Neural crest cell (in vitro differentiated cells): ENCODE measurements around the gene TMEM245. TPM values are rescaled to one million over a fixed set of nuclear protein-coding genes. Genes with fewer than 3 reads are reported as not detected.
A peak's percentile ranks its signal among the peaks of the same experiment; 100 is the strongest.

Experiments
- DNase-seq: peaks from one replicate; pipeline ENCODE4 v3.0.0; 2021; ENCODE audit warnings: low read depth, mixed read lengths, low spot score
- H3K27ac Mint-ChIP-seq: one replicate; pipeline ENCODE4 v1.8.0; 2021; ENCODE audit warnings: mild to moderate bottlenecking, mixed read lengths; ENCODE audit not compliant: unreplicated experiment
- H3K27me3 Mint-ChIP-seq: 2 replicates; pipeline ENCODE4 v1.8.0; 2021; ENCODE audit warnings: low read depth, mild to moderate bottlenecking, mixed read lengths
- H3K36me3 Mint-ChIP-seq: 2 replicates; pipeline ENCODE4 v1.8.0; 2021; ENCODE audit warnings: low read depth, mild to moderate bottlenecking, mixed read lengths
- H3K4me1 Mint-ChIP-seq: 2 replicates; pipeline ENCODE4 v1.8.0; 2021; ENCODE audit warnings: mixed read lengths
- H3K4me3 Mint-ChIP-seq: one replicate; pipeline ENCODE4 v1.8.0; 2021; ENCODE audit warnings: mild to moderate bottlenecking, mixed read lengths
- H3K9me3 Mint-ChIP-seq: 2 replicates; pipeline ENCODE4 v1.8.0; 2021; ENCODE audit warnings: mixed read lengths
- CTCF ChIP-seq: fragments of 200-600 bp; sonication (generic); conservative IDR thresholded peaks from 2 replicates; pipeline ENCODE4 v1.5.0; 2021; ENCODE audit warnings: antibody characterized with exemption, mild to moderate bottlenecking
- total RNA-seq: library from RNA; stranded (reverse); gene quantifications from 2 replicates; pipeline ENCODE4 v1.2.1, GENCODE V29; 2021

Gene TMEM245
- total RNA-seq, 1 donor from 2014 or later, result 38.7 TPM

- TF ChIP-seq CTCF, result no peak
- peaks cover 11% of the 10 kb centered on the region for H3K36me3 Mint-ChIP-seq
- H3K4me3 Mint-ChIP-seq, result no peak overlapping the region
- no peaks in the 10 kb centered on the region for H3K27me3 Mint-ChIP-seq
- peaks cover 6% of the 10 kb centered on the region for H3K4me1 Mint-ChIP-seq
- peak overlapping the region; percentile 25 for H3K27ac Mint-ChIP-seq
- no peaks in the 10 kb centered on the region for H3K9me3 Mint-ChIP-seq
- no peak for DNase-seq
Observed at GRCh38 chr9:109092587-109092986, 27.2 kb downstream of the TMEM245 start.

GRCh38 chr9:109092051-109092580 lies 27.6 kb downstream of the TMEM245 start:
- no peaks in the 10 kb centered on the region for H3K27me3 Mint-ChIP-seq
- peaks cover 11% of the 10 kb centered on the region for H3K36me3 Mint-ChIP-seq
- no peak overlapping the region for H3K4me3 Mint-ChIP-seq
- H3K9me3 Mint-ChIP-seq, result no peaks in the 10 kb centered on the region
- TF ChIP-seq CTCF, result no peak
- DNase-seq, result no peak
- peaks cover 4% of the 10 kb centered on the region for H3K4me1 Mint-ChIP-seq
- no peak overlapping the region for H3K27ac Mint-ChIP-seq

GRCh38 chr9:109088221-109088620 lies 31.5 kb downstream of the TMEM245 start:
- H3K27ac Mint-ChIP-seq, result no peak overlapping the region
- no peak for TF ChIP-seq CTCF
- H3K36me3 Mint-ChIP-seq, result peaks cover 14% of the 10 kb centered on the region
- no peak for DNase-seq
- H3K9me3 Mint-ChIP-seq, result no peaks in the 10 kb centered on the region
- H3K4me1 Mint-ChIP-seq, result no peaks in the 10 kb centered on the region
- H3K27me3 Mint-ChIP-seq, result no peaks in the 10 kb centered on the region
- H3K4me3 Mint-ChIP-seq, result no peak overlapping the region

GRCh38 chr9:109087795-109088194 lies 32.0 kb downstream of the TMEM245 start:
- H3K27me3 Mint-ChIP-seq, result no peaks in the 10 kb centered on the region
- TF ChIP-seq CTCF, result no peak
- H3K9me3 Mint-ChIP-seq, result no peaks in the 10 kb centered on the region
- H3K4me3 Mint-ChIP-seq, result no peak overlapping the region
- H3K36me3 Mint-ChIP-seq, result peaks cover 11% of the 10 kb centered on the region
- H3K27ac Mint-ChIP-seq, result no peak overlapping the region
- no peak for DNase-seq
- peaks cover 3% of the 10 kb centered on the region for H3K4me1 Mint-ChIP-seq

GRCh38 chr9:109086221-109086620 lies 33.5 kb downstream of the TMEM245 start:
- DNase-seq, result no peak
- no peak for TF ChIP-seq CTCF
- Mint-ChIP-seq H3K27ac (peak overlapping the region; percentile 32), H3K4me3 (no peak overlapping the region), H3K4me1 (peaks cover 4% of the 10 kb centered on the region), H3K9me3 (no peaks in the 10 kb centered on the region), H3K27me3 (no peaks in the 10 kb centered on the region), H3K36me3 (peaks cover 9% of the 10 kb centered on the region)
